Dermis microvascular lymphatic vessel endothelial cell (primary cell): ENCODE results near the gene POR. TPM values are rescaled to one million over a fixed set of nuclear protein-coding genes. Genes with fewer than 3 reads are reported as not detected.
"Not testable (repeated sequence)": the region's sequence is repeated elsewhere in the genome, so short reads cannot be mapped to it uniquely, and the experiment has no call there.

Source experiments
- DNase-seq, 2 donors: peaks; one replicate each; pipeline versions ENCODE4 v3.0.0 to v3.0.0-alpha.2; 2010; ENCODE audit warnings: low read depth in 2 of 2
- total RNA-seq: library from RNA; depleted of rRNA; stranded (reverse); fragments of >200 nt; gene quantifications from 2 replicates; pipeline ENCODE4 v1.2.1, GENCODE V29; 2014

POR gene
- total RNA-seq, 1 donor from 2014 or later: 68.0 TPM

- no peak for DNase-seq
These were observed 30.5 kb upstream of the POR start for GRCh38 chr7:75884476-75884875.

- DNase-seq: no peak
These were observed 29.9 kb upstream of the POR start for GRCh38 chr7:75885036-75885435.

GRCh38 chr7:75887669-75888369 lies 27.1 kb upstream of the POR start:
- no peak for DNase-seq

- DNase-seq: no peak
These were observed 26.3 kb upstream of the POR start for GRCh38 chr7:75888464-75889222.

GRCh38 chr7:75889223-75889825 lies 25.6 kb upstream of the POR start:
- DNase-seq: no peak

- DNase-seq: no peak
These were observed 25.1 kb upstream of the POR start for GRCh38 chr7:75889826-75890225.

GRCh38 chr7:75891237-75891636 lies 23.7 kb upstream of the POR start:
- DNase-seq: not testable (repeated sequence)

- DNase-seq: no peak
These were observed 23.0 kb upstream of the POR start for GRCh38 chr7:75891815-75892411.

GRCh38 chr7:75892634-75893272 lies 22.2 kb upstream of the POR start:
- DNase-seq: no peak

GRCh38 chr7:75896803-75897327 lies 18.1 kb upstream of the POR start:
- no peak for DNase-seq

GRCh38 chr7:75900617-75901315 lies 14.2 kb upstream of the POR start:
- DNase-seq: no peak

GRCh38 chr7:75905785-75906604 lies 9.0 kb upstream of the POR start:
- DNase-seq: no peak

GRCh38 chr7:75906991-75907667 lies 7.8 kb upstream of the POR start:
- no peak for DNase-seq

- not testable (repeated sequence) for DNase-seq
These were observed 7.3 kb upstream of the POR start for GRCh38 chr7:75907668-75908039.

- no peak for DNase-seq
These were observed 5.3 kb upstream of the POR start for GRCh38 chr7:75909521-75910132.

GRCh38 chr7:75911186-75911585 lies 3.8 kb upstream of the POR start:
- DNase-seq: not testable (repeated sequence)

GRCh38 chr7:75913437-75913836 lies 1.5 kb upstream of the POR start:
- no peak for DNase-seq

GRCh38 chr7:75914169-75914654 lies 743 bp upstream of the POR start:
- no peak for DNase-seq
